IgD-negative memory B cell (primary cell): ENCODE data around the gene IZUMO3. TPM values are rescaled to one million over a fixed set of nuclear protein-coding genes. Genes with fewer than 3 reads are reported as not detected.

Experiments
- H3K27ac Mint-ChIP-seq, 3 donors: one replicate each; pipeline ENCODE4 v1.8.0; 2020 to 2022; ENCODE audit warnings: mild to moderate bottlenecking in 3 of 3, mixed read lengths in 3 of 3, moderate library complexity in 1 of 3
- H3K27me3 Mint-ChIP-seq: one replicate; pipeline ENCODE4 v1.8.0; 2021; ENCODE audit warnings: mixed read lengths
- H3K36me3 Mint-ChIP-seq: one replicate; pipeline ENCODE4 v1.8.0; 2020; ENCODE audit warnings: mild to moderate bottlenecking, mixed read lengths
- H3K4me1 Mint-ChIP-seq, 3 donors: one replicate each; pipeline ENCODE4 v1.8.0; 2020 to 2022; ENCODE audit warnings: mixed read lengths in 3 of 3, mild to moderate bottlenecking in 1 of 3
- H3K4me3 Mint-ChIP-seq, 4 donors: one replicate each; pipeline ENCODE4 v1.8.0; 2020 to 2022; ENCODE audit warnings: mild to moderate bottlenecking in 4 of 4, mixed read lengths in 4 of 4, moderate library complexity in 3 of 4
- H3K9me3 Mint-ChIP-seq, 3 donors: one replicate each; pipeline ENCODE4 v1.8.0; 2020 to 2021; ENCODE audit warnings: mixed read lengths in 3 of 3, mild to moderate bottlenecking in 1 of 3
- polyA plus RNA-seq: library from polyadenylated mRNA; unstranded; fragments of 300-500 nt; fragmentation: Illumina TruSeq; gene quantifications from one replicate; pipeline ENCODE4 v1.2.3, GENCODE V29; 2021

Gene IZUMO3
- polyA plus RNA-seq, 1 donor from 2014 or later, result not detected

- Mint-ChIP-seq H3K4me3 (no peak overlapping the region), H3K27me3 (no peaks in the 10 kb centered on the region), H3K27ac (no peak overlapping the region), H3K36me3 (peaks cover 2% of the 10 kb centered on the region), H3K9me3 (peaks cover 0 to 8% (median 7%) of the 10 kb centered on the region in 3 donors), H3K4me1 (no peaks in the 10 kb centered on the region)
These were observed 43.3 kb downstream of the IZUMO3 start for GRCh38 chr9:24502206-24502937.

DNA sequence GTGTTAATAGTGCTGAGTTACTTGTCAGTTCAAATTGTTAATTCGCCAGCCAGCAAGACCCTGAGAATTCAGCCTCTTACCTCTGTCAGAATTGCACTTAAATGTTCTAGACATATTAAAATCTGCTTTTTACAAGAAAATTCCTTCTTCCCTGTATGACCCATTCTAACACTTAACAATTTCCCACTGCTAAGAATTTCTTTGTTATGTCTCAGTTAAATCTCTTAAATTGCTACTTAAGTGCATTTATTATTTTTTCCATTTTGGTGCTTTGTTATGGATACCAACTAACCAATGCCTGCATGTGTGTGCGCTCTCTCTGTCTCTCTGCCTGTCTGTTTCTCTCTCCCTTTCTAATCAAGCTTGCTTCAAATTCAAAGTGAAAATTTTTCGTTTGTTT, 44.9 kb downstream of the IZUMO3 start:
- H3K27ac Mint-ChIP-seq, result no peak overlapping the region
- peaks cover 0 to 8% (median 7%) of the 10 kb centered on the region in 3 donors for H3K9me3 Mint-ChIP-seq
- H3K27me3 Mint-ChIP-seq, result no peaks in the 10 kb centered on the region
- peaks cover 2% of the 10 kb centered on the region for H3K36me3 Mint-ChIP-seq
- H3K4me1 Mint-ChIP-seq, result no peaks in the 10 kb centered on the region
- no peak overlapping the region for H3K4me3 Mint-ChIP-seq

GRCh38 chr9:24498632-24499031, 47.1 kb downstream of the IZUMO3 start:
- Mint-ChIP-seq H3K9me3 (peaks cover 0 to 13% (median 7%) of the 10 kb centered on the region in 3 donors), H3K27ac (no peak overlapping the region), H3K36me3 (peaks cover 2% of the 10 kb centered on the region), H3K27me3 (no peaks in the 10 kb centered on the region), H3K4me3 (no peak overlapping the region), H3K4me1 (no peaks in the 10 kb centered on the region)

DNA sequence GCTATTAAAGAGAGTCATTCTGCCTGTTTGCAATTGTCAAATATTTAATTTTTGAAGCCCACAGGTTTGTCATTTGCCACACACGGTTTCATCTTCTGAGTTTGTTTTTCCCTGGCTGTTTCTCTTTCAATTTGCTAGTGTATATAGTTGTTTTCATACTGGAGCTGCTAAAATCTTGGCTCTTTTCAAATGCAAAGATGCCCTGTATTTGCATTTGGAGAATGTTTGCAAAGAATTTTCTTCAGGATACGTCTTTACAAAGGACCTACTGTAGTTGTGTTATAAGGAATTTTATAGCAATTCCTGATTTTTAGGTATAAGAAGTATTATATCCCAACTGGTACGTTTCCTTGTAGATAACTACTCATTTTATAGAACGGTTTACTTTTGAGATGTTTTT, 48.0 kb downstream of the IZUMO3 start:
- H3K27me3 Mint-ChIP-seq, result no peaks in the 10 kb centered on the region
- H3K36me3 Mint-ChIP-seq, result peaks cover 2% of the 10 kb centered on the region
- H3K9me3 Mint-ChIP-seq, result peaks cover 0 to 13% (median 9%) of the 10 kb centered on the region in 3 donors
- no peak overlapping the region for H3K4me3 Mint-ChIP-seq
- H3K27ac Mint-ChIP-seq, result no peak overlapping the region
- no peaks in the 10 kb centered on the region for H3K4me1 Mint-ChIP-seq
